Panc1 (cell line): ENCODE results near the gene RBL2.

Experiments
- POLR2AphosphoS5 ChIP-seq: IDR thresholded peaks from 2 replicates; pipeline ENCODE4 v1.6.1; 2012; ENCODE audit warnings: mild to moderate bottlenecking, low read depth, low read length, moderate library complexity
- REST ChIP-seq, 2 experiments: IDR thresholded peaks; 2 replicates each; pipeline ENCODE4 v1.6.1; 2011 to 2012; ENCODE audit warnings: low read depth in 2 of 2, control low read depth in 1 of 2, low read length in 1 of 2, mild to moderate bottlenecking in 1 of 2, moderate library complexity in 1 of 2; ENCODE audit not compliant: insufficient read depth in 1 of 2
- SIN3A ChIP-seq: IDR thresholded peaks from 2 replicates; pipeline ENCODE4 v1.6.1; 2012; ENCODE audit warnings: low read depth, mild to moderate bottlenecking, low read length, moderate library complexity, borderline replicate concordance; ENCODE audit not compliant: insufficient read depth
- TF ChIP-seq, protein P1 (sequence below): fragments of 450-650 bp; IDR thresholded peaks from 2 replicates; pipeline ENCODE4 v1.5.1; 2017; ENCODE audit warnings: mild to moderate bottlenecking

DNA sequence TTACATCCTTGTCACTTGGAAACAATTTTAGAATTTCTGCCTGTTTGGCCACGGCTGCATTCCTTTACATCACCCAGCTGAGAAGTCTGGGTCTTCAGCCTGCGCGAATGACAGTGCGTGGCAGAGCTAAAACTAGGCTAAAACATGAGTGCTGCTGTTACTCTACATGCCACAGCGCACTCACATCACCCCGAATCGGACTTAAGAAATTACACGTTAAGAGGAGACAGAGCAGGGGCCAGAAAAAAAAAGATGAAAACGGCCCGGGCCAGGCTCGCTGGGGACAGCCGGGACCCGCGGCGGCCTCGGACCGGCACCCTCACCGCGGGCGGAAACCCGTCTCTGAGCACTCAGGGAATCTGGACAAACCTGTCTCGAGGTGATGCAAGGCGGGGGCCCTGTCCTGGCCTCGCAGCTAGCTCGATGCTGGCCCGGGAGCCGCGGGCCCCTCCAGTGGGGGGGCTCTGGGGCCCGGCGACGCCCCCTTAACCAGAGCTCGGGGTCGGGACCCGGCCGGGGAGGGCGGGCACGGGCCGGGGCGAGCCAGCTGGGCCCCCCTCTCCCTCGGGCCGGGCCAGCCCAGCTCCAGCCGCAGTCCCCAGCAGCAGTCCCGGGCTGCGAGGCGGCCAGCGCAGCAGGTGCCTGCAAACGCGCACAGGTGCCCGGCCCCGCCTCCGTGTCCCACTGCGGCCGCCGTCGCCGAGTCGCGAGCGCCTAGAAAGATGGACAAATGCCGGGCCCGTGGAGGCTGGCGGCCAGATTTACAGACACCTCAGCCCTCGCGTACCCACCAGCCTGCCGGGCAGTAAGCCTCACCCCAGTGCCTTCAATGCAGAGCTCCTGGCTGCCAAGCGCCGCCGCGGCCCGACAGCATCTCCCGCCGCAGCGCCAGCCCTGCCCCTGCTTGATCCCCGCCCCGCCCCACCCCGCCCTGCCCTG is 68.3 kb downstream of the RBL2 start, which contains the start of gene AKTIP:
- TF ChIP-seq, protein P1, sequence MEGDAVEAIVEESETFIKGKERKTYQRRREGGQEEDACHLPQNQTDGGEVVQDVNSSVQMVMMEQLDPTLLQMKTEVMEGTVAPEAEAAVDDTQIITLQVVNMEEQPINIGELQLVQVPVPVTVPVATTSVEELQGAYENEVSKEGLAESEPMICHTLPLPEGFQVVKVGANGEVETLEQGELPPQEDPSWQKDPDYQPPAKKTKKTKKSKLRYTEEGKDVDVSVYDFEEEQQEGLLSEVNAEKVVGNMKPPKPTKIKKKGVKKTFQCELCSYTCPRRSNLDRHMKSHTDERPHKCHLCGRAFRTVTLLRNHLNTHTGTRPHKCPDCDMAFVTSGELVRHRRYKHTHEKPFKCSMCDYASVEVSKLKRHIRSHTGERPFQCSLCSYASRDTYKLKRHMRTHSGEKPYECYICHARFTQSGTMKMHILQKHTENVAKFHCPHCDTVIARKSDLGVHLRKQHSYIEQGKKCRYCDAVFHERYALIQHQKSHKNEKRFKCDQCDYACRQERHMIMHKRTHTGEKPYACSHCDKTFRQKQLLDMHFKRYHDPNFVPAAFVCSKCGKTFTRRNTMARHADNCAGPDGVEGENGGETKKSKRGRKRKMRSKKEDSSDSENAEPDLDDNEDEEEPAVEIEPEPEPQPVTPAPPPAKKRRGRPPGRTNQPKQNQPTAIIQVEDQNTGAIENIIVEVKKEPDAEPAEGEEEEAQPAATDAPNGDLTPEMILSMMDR = no peak
- TF ChIP-seq POLR2AphosphoS5 (no peak), SIN3A (peak; percentile 47; the same call in 1 of the 2 replicates), REST (IDR thresholded peaks at IDR 0.05; ENCODE audit: insufficient read depth in 1 of 2, low read depth in 2 of 2, low read length in 1 of 2) (no peak)
